HT-29 (cell line): Measurements from ENCODE around the gene AFTPH. TPM values are rescaled to one million over a fixed set of nuclear protein-coding genes. Genes with fewer than 3 reads are reported as not detected.
A peak's percentile ranks its signal among the peaks of the same experiment; 100 is the strongest.

ENCODE experiments used
- DNase-seq: peaks from one replicate; pipeline ENCODE4 v3.0.0-alpha.2; 2015; ENCODE audit warnings: low spot score
- total RNA-seq: library from RNA; depleted of rRNA; stranded (reverse); fragments of >200 nt; shearing (Covaris generic); gene quantifications from 2 replicates; pipeline ENCODE4 v1.2.3, GENCODE V29; 2014

AFTPH gene
- total RNA-seq, 1 experiment from 2014 or later, result 22.2 TPM

DNA sequence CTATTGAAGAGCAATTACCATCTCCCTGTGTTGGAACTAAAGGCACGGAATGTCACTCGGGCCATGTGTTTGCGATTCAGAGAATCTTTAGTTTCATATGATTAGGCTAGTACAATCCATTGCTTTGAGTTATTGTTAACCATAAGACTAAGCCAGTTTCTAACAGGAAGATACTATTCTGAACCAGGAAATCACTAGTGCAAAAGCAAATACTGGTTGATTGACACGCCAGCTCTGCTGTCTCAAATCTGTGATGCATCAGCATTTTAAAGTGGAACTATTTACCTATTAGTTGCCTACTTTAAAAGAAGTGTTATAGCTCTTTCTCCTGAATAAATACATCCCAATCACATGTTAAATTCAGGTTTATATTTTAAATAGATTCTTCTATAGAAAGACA, 61.9 kb downstream of the AFTPH start:
- no peak for DNase-seq

DNA sequence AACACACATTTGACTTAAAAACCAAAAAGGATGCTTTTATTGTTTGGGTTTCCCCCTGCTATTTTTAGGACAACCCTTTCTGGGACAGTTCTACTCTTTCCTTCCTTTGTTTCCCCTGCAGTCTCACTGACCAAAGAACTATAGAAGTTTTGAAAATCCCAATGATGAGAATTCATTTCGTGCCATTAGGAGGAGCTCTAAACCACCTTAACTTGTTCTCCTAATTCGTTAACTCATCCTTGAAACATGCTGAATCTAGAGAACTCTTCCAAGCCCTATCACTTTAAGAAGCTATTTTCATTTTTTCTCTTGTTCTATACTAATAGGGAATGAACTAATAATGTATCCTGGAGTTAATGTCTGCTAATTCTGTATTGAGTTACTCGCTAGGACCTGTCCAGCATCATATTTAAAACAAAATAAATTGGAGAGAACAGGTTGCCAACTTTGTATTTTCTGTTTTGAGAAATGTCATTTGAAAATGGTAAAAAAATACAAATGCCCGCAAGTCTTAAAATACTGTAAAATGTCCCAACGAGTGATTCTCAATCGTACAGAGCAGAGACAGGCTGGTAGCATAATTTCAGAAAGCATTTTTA, 62.9 kb downstream of the AFTPH start:
- peak; percentile 69 for DNase-seq

DNA sequence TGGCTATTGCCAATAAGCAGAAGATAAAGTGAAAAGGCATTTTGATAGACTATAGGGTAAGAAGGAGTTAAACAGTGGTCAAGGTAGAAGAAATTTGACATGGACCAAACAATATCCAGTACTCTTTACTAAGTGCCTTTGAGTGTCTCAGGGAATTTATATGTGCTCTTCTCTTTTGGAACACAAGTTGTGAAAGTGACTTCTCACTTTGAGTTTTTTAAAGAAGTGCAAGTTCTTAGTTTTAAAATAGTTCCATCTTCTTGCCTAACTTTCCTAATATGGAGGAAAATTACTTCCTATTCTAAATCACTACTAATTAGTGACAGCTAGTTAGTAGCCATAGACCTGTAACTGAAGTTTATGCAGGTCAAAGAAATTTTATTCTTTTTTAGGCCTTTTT, 63.4 kb downstream of the AFTPH start:
- DNase-seq, result no peak

DNA sequence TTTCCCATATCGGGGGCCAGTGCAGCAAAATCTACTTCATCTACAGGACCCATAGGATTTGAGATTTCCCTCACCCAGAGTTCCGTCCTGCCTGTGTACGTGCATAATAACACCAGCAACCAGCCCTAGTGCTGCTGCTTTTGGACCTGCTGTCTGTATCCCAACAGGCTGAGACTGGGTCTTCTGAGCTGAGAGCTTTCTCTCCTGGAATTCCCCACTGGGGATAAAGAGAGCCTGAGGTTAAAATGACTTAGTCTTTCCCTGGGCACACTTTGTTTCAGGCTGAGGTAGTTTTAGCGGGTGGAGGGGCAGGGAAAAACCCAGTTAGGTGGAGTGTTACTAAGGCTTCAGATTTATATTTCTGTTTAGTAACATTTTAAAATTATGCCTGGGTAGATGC, 67.1 kb downstream of the AFTPH start:
- no peak for DNase-seq

DNA sequence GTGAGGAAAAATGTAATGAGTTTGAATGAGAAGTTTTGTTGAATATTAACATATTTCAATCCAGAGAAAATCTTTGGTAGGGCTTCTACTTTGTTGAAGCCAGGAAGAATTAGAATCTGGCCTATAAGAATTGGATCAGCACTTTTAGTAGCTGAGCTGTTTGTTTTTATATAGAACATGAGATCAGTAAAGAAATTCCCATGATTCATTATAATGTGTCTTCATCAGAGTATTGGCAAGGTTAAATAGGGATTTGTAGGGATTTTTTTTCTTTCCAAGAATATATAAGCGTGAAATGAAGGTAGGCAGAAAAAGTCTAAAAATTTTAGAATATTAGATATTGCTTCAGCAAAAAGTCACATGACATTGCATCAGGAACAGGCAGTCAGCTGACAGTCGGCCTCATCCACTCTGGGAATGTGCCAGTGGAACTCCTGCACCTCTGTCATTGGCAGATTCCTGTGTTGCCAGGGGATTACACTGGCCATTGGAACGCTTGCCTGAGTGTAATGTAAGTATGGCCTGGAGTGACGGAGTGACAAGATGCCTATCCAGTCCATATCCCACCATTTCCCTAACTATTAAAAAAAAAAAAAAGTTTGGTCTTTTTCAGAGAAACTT, 69.0 kb downstream of the AFTPH start:
- no peak for DNase-seq

DNA sequence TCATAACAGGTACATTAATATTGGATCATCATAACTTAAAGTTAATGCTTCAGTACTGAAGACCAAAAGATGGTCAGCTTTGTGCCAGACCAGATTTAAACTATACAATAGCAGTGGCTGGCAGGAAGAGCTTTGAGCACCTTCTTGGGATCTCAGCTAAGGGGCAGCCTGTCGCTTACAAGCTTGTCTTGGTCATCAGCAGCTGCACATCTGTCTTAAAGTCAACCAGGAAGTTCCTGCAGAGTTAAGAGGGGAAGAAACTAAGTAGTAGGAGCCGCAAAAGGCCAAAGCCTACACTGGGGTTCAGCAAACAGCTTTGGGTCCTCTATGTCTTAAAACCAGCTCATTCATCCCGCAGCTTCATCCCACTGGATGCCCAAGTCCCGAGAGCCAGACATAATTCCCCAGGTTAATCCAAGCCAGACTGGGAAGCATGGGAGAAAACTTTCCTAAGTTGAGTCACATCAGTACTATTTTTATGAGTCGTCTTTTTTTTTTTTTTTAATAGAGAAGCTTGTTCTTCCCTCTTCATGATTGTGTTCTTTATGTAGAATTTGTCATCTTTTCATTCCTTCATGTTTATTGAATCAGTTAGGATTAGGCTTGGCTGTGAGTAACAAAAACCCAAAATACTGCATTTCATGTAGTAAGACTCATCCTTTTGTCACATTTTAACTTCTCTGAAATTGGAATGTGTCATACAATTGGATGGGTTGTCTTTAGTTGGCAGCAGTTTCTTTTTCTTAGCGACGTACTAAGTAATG, 70.3 kb downstream of the AFTPH start:
- DNase-seq, result no peak

DNA sequence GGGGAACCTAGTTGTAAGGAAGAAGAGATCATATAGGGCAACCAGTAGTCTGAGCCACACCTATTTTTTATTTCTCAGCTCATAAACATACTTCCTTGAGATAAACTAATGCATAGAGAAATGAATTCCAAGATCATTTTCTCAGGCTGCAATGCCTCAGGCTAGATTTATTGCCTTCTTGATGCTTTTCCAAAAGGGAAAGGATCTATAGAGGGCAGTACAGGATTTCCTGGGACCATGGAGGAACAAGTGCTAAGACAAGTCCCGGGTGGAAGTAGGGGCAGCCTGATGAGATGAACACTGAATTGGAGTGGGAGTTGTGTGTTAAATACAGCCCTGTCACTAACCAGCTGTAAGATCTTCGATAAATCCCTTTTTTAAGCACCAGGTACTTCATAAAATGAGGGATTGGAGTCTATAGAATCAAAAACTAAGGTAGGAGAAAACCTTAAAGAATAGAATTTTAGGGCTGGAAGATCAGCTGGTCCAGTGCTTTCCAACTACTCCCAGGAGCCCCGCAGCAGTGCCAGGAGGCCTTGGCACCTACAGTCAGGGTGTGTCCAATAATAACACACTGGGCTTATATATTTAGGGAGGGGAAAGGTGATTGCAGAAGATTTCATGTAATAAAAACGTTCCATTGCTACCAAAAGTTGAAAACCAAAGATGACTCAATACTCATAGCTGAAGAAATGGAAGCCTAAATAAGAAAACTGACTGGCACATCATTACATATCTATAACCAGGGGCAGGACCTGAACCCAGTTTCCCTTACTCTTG, 71.5 kb downstream of the AFTPH start:
- peak; percentile 66 for DNase-seq

DNA sequence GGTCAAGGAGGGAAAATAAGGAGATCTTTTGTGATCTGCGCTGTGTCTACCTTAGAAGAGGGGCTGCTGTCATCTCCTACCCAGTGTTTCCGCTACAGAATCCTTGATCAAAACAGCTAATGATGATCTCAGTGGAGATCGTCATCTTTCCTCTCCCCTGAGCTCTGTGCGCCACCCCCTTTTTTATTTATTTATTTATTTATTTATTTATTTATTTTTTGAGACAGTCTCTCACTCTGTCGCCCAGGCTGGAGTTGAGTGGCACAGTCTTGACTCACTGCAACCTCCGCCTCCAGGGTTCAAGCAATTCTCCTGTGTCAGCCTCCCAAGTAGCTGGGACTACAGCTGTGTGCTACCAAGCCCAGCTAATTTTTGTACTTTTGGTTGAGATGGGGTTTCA, 74.1 kb downstream of the AFTPH start:
- DNase-seq, result no peak

DNA sequence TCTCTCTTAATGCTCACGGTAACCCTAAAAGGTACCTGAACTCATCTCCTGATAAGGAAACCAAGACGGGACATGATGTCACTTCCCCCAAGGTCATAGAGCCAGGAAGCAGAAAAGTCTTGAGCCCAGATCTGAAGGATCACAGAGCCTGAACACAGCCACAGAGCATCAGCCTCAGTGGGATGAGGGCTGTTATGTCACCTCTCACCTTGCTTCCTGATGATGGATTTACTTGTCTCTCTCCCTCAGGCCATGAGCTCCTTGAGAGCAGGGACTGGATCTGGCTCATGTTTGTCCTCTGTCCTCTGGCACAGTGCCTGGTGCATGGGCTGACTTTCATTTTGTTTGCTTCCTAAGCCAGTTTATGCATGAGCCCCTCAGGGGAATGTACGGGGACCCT, 75.3 kb downstream of the AFTPH start:
- DNase-seq, result no peak

DNA sequence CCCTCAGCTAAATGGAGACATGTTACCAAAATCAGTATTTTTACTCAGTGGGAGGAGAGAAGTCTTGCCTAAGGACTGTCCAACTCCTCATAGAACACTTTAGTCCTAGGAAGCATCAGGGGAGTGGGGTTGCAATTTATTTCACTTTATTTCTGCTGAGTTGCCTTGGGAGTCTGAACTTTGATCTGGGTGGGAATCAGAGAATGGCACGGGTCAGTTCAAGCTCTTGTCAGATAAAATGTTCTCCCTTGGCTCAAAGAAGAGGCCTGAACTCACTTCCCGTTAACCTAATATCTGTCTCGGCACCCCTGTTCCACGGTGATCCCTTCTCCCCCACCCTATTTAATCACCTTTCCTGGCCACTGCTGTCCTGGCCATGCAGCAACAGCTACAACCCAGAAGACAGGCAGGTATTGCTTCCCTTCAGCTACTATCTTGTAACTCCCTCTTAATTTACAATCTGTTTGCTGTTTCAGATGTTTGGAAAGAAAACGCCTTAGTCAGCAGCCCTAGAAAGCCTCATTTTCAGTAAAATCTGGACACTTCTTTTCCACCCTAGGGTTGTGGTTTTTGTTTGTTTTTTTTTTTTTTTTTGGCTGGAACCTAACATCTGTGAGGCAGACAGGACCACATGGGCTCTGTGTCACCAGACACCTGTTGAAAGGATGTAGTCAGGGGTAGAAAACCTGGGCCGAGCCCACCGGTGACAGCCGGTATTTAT, 77.1 kb downstream of the AFTPH start:
- peak; percentile 44 for DNase-seq

DNA sequence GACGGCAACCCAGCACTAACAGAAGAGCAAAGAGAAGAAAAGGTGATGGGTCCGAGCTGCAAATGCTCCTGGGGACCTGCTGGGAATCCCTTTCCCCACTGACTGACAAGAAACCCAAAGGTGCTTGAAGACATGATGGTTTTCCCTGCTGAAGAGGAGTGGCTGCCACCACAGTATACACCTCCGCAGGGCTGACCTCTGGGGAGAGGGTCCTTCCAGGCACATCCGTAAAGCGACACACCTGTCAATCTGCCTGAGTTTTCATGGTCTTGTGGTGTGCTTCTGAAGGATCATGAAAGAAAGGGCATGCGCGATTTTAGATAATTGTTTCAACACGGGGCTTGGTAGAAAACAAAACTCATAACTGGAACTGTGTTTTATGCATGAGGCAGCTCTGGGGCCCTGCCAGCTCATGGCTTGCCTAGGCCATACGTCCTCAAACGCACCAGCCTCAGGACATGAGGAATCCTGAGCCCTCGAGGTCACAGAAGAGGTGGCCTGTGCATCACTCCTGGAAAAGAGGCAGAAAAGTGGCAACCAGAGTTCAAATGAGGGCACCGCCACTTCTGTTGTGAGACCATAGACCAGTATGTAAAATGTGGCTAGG, 77.8 kb downstream of the AFTPH start:
- DNase-seq, result no peak

DNA sequence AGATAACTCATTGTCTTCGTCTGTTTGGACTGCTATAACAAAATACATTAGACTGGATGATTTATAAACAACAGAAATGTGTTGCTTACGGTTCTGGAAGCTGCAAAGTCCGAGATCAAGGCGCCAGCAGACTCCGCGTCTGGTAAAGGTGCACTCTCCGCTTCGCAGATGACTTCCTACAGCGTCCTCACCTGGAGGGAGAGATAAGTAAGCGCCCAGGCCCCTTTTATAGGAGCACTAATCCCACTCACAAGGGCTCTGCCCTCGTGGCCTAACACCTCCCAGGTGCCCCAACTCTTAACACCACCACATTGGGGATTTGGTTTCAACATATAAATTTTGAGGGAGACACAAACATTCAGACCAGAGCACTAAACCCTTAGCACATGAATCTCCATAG, 78.3 kb downstream of the AFTPH start:
- no peak for DNase-seq

DNA sequence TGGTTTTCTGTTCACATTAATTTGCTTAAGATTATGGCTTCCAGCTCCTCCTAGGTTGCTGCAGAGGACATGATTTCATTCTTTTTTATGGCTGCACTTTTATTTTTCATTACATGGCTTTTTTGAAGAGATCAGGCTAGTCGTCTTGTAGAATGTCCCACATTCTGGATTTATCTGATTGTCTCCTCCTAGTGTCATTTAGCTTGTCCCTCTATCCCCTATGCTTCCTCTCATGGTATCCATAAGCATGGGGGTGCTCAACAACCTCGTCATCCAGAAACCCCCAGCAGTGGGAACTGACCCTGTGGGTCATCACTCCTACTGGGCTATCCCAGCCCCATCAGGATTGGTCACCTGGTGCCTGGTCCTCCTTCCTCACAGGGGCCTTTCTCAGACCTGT, 80.0 kb downstream of the AFTPH start:
- no peak for DNase-seq

DNA sequence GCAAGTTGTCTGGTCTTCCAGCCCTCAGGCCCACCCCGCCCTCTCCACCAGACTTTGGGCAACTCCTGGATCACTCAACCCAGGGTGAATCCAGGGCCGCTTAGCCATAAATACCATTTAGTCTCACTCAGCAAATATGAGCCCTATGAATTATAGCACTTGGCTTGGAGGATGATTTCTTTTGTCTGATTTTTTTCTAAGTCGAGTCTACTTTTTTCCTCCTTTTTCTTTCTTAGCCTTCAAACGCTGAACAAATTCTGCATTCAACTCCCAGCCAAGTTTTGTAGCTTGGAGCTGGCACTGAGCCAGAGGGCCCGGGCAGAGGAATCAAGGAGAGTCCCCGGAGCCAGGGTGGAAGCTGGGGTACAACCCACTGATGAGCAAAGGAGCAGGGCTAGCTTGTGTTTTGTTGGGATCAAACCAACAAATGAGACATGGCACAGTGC, 80.9 kb downstream of the AFTPH start:
- no peak for DNase-seq

DNA sequence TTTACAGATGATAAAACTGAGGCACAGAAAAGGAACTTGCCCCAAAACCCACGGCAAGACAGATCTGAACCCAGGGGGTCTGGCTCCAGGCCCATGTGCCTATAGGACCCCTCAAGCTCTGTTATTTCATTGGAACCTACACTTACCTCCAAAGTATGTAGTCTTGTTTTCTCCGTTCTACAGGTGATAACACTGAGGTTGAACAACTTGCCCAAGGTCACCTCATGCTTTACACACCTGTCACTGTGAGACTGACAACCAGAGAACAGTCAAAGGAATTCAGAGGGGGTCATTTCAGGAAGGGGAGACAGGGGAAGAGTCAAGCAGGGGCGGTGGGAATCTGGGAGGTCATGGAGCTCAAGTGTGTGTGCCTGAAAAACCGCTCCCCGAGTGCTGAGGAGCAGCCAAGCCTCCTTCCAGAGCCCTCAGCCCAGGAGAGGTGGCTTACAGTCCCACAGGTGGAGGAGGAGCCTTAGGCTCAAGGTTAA, 81.9 kb downstream of the AFTPH start:
- DNase-seq, result no peak

DNA sequence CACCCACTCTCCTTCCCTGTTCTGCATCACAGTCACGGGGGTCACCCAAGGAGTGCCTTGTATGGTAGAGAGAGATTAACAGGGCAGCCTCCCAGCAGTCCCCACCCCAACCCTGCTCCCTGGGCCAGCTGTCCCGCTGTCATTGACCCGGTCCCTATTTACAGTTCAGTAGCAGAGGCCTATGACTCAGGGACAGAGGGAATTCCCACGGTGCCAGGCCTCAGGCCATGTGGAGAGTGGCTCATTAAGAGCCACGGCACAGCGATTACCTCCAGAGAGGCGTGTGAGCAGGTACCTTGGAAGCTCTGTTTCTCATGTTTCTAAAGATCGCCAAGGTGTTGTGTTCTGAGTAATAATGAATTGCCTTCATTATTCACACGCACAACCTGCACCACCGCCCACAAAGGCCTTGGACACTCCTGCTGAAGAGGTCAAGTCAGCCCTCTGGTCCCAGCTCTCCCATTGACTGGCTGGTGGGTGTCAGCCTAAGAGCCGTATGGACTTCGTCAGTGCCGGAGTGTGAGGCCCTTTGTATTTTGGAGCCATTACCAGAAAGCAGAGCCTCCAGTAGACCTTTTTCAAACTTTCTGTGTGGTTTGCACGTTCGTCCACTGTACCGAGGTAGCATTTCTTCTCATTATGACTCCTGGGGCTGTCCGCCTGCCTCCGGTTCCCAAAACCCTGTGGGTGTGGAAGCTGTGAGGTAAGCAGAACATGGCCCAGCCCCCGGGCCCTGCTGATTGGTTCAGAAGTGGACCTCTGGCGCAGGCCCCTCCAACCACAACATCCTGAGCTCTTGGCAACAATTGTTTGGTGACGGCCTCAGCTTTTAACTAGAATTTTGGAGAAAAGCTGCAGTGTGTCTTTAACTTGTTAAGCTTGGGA, 82.6 kb downstream of the AFTPH start:
- peak; percentile 77 for DNase-seq

DNA sequence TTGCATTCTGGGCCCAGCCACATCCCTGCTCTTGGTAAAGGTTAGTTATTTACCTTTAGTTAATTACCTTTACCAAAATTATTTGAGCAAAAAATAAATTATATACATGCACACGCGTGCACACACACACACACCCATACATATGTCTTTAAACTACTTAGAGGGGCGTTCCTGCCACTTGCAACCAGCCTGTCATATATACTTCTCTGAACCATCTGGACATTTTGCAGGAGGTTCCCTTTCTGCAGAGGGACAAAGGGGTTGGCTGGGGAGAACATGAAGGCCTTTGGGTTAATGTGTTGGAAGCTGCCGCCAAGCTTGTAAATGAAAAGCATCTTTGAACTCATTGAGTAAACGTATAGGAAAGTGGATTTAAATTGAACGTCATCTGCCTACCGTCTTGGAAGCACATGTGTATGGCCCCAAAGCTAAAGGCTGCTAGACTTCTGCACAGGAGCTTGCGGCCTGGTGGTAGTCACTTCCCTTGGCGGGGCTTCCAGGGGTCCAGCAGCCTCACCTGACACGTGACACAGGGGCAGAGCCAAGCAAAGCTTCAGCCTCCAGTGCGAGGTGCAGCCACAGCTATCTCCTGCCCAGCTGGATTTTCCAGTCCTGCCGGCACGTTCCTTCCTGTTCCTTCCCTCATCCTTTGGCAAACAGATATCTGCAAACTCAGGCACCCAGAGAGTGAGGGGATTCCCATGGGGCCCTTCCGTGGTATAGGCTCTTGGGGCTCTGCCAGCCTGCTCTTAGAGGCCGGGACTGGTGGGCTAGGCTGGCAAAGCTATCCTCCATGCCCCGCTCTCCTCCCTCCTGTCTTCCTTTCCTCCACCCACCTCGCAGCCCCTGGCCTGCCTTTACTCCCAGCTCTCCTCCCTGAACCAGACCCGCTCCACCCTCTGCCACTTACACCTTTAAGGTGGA, 83.5 kb downstream of the AFTPH start:
- DNase-seq, result peak; percentile 90

DNA sequence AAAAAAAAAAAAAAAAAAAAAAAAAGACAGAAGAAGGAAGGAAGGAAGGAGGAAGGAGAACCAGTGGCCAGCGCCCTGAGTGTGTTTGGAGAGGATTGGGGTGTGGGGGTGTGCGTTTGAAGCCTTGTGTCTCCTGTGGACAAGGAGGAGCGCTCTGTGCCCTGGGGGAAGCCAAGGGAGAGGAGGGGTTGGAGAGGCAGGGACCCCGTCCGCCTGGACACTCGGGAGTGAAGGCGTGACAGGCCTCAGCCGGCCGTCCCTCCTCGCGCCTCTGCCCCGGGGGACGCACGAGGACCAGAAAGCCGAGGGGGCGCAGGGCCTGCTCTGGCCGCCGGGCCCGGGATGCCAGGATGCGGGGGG, 84.7 kb downstream of the AFTPH start:
- DNase-seq, result no peak
